Keratinocyte (primary cell): Measurements from ENCODE around the gene CERS1. TPM values are rescaled to one million over a fixed set of nuclear protein-coding genes. Genes with fewer than 3 reads are reported as not detected.

ENCODE experiments used
- DNase-seq: peaks from one replicate; pipeline ENCODE4 v3.0.0-alpha.2; 2011; ENCODE audit warnings: low read depth, missing footprints, low spot score
- FAIRE-seq: peaks from 2 replicates; lab custom pipeline; 2011; peaks lifted over from hg19 to GRCh38; lab: Jason Lieb, UNC
- H2AFZ ChIP-seq: 2 replicates; pipeline ENCODE4 v1.6.0; 2012; ENCODE audit warnings: low read length, control low read depth, inconsistent platforms; ENCODE audit not compliant: control insufficient read depth
- H3K27ac ChIP-seq: 2 replicates; pipeline ENCODE4 v1.5.1; 2011; ENCODE audit warnings: low read length; ENCODE audit not compliant: control insufficient read depth, insufficient read depth
- H3K27me3 ChIP-seq: 3 replicates; pipeline ENCODE4 v1.6.0; 2011; ENCODE audit warnings: low read length; ENCODE audit not compliant: control insufficient read depth, insufficient read depth; ENCODE audit errors: extremely low read depth
- H3K36me3 ChIP-seq, 2 experiments: 2 replicates in 1 of 2; 3 replicates in 1 of 2; pipeline ENCODE4 v1.5.1; 2011; ENCODE audit warnings: low read length in 2 of 2, mild to moderate bottlenecking in 1 of 2; ENCODE audit not compliant: control insufficient read depth in 2 of 2, insufficient read depth in 2 of 2; ENCODE audit errors: extremely low read depth in 1 of 2
- H3K4me1 ChIP-seq: 3 replicates; pipeline ENCODE4 v1.5.1; 2011; ENCODE audit warnings: low read length; ENCODE audit not compliant: control insufficient read depth, insufficient read depth; ENCODE audit errors: extremely low read depth
- H3K4me2 ChIP-seq: 3 replicates; pipeline ENCODE4 v1.6.0; 2011; ENCODE audit warnings: low read depth, low read length; ENCODE audit not compliant: control insufficient read depth, insufficient read depth; ENCODE audit errors: extremely low read depth
- H3K4me3 ChIP-seq, 3 experiments: fragments of 200-600 bp in 1 of 3; sonication (generic) in 1 of 3; 2 replicates in 2 of 3; 3 replicates in 1 of 3; pipeline ENCODE4 v1.5.1; 2011 to 2016; ENCODE audit warnings: low read length in 3 of 3, mild to moderate bottlenecking in 3 of 3, control low read depth in 2 of 3, inconsistent platforms in 1 of 3, low read depth in 1 of 3, mixed read lengths in 1 of 3, mixed run types in 1 of 3, moderate library complexity in 1 of 3; ENCODE audit not compliant: control insufficient read depth in 2 of 3, insufficient read depth in 2 of 3; ENCODE audit errors: extremely low read depth in 1 of 3
- H3K79me2 ChIP-seq: 2 replicates; pipeline ENCODE4 v1.6.0; 2012; ENCODE audit warnings: low read length; ENCODE audit not compliant: control insufficient read depth, insufficient read depth
- H3K9ac ChIP-seq: 3 replicates; pipeline ENCODE4 v1.6.0; 2011; ENCODE audit warnings: low read length; ENCODE audit not compliant: control insufficient read depth, insufficient read depth; ENCODE audit errors: extremely low read depth
- H3K9me1 ChIP-seq: 3 replicates; pipeline ENCODE4 v1.6.0; 2011; ENCODE audit warnings: low read length; ENCODE audit not compliant: control insufficient read depth, insufficient read depth; ENCODE audit errors: extremely low read depth
- H3K9me3 ChIP-seq: 2 replicates; pipeline ENCODE4 v1.5.1; 2012; ENCODE audit warnings: low read depth, low read length; ENCODE audit not compliant: control insufficient read depth
- H4K20me1 ChIP-seq: 3 replicates; pipeline ENCODE4 v1.6.0; 2011; ENCODE audit warnings: low read length; ENCODE audit not compliant: control insufficient read depth, insufficient read depth; ENCODE audit errors: extremely low read depth
- EZH2 ChIP-seq: IDR thresholded peaks from one replicate; pipeline ENCODE4 v1.6.1; 2012; ENCODE audit warnings: inconsistent platforms, mild to moderate bottlenecking, low read length, moderate library complexity
- dilution Hi-C: fragments of 300-500 bp; cut with MboI; formaldehyde crosslinking; loops from one replicate; pipeline ENCODE4 v1.7.0; 2020; ENCODE audit warnings: low sequenced_read_pairs; ENCODE audit not compliant: extremely low pct_ligation_motif_present
- polyA plus RNA-seq, 5 experiments: library from polyadenylated mRNA; depleted of rRNA in 3 of 5; stranded (reverse) in 3 of 5; stranded (forward) in 1 of 5; unstranded in 1 of 5; fragments of >200 nt; gene quantifications; 1 replicate in 1 of 5; 2 replicates in 3 of 5; 3 replicates in 1 of 5; pipeline versions ENCODE4 v1.2.1 to v1.2.3, GENCODE V29; 2011 to 2012; ENCODE audit warnings: missing spikeins in 2 of 5, low read depth in 1 of 5, low replicate concordance in 1 of 5
- TF ChIP-seq, protein P1 (sequence below), 3 experiments: IDR thresholded peaks in 1 of 3; conservative IDR thresholded peaks in 1 of 3; optimal IDR thresholded peaks in 1 of 3; 2 replicates in 2 of 3; 3 replicates in 1 of 3; pipeline versions ENCODE3 to v1.5.1; 2011; ENCODE audit warnings: low read length in 3 of 3, mild to moderate bottlenecking in 3 of 3, moderate library complexity in 2 of 3, control low read depth in 1 of 3, inconsistent platforms in 1 of 3; ENCODE audit not compliant: insufficient read depth in 2 of 3; ENCODE audit errors: extremely low read depth in 1 of 3

CERS1 gene
- polyA plus RNA-seq, 1 donor (not counting 4 experiments of a cell fraction or from before 2014, with no cell fraction given) = 0.09 TPM

DNA sequence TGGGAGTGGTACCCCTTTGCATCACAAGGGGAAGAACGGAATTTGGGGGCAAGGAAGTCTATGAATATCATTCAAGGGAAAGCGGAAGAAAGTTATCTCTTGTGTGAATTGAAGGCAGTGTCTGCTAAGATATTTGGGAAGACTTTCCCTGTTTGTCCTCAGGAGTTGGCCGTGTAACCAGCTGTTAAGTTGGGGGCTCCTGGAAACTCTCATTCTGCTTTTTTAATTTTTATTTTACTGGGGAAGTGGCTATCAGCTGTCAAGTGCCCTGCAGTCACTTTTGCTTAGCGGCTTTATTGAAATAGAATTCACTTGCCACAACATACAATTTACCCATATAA, 61.3 kb downstream of the CERS1 start:
- Histone ChIP-seq H3K79me2 (peaks cover 78% of the 10 kb centered on the region), H2AFZ (no peak overlapping the region), H3K9me3 (no peaks in the 10 kb centered on the region), H3K9ac (peak overlapping the region; percentile 94), H3K4me3 (peak overlapping the region in 2 of 3 experiments; percentile 81 to 98), H3K4me2 (peak overlapping the region; percentile 98), H3K36me3 (peaks cover 13 to 36% of the 10 kb centered on the region in 2 experiments), H3K4me1 (peaks cover 19% of the 10 kb centered on the region), H3K9me1 (peaks cover 2% of the 10 kb centered on the region), H3K27ac (peak overlapping the region; percentile 47), H4K20me1 (peaks cover 57% of the 10 kb centered on the region), H3K27me3 (no peaks in the 10 kb centered on the region)
- no peak for DNase-seq
- dilution Hi-C loops = no loop called here
- no peak for TF ChIP-seq EZH2
- TF ChIP-seq, protein P1, sequence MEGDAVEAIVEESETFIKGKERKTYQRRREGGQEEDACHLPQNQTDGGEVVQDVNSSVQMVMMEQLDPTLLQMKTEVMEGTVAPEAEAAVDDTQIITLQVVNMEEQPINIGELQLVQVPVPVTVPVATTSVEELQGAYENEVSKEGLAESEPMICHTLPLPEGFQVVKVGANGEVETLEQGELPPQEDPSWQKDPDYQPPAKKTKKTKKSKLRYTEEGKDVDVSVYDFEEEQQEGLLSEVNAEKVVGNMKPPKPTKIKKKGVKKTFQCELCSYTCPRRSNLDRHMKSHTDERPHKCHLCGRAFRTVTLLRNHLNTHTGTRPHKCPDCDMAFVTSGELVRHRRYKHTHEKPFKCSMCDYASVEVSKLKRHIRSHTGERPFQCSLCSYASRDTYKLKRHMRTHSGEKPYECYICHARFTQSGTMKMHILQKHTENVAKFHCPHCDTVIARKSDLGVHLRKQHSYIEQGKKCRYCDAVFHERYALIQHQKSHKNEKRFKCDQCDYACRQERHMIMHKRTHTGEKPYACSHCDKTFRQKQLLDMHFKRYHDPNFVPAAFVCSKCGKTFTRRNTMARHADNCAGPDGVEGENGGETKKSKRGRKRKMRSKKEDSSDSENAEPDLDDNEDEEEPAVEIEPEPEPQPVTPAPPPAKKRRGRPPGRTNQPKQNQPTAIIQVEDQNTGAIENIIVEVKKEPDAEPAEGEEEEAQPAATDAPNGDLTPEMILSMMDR (optimal IDR thresholded peaks at IDR 0.05 in 1 of 3, IDR thresholded peaks at IDR 0.05 in 1 of 3, conservative IDR thresholded peaks at IDR 0.05 in 1 of 3; ENCODE audit: extremely low read depth in 1 of 3, insufficient read depth in 2 of 3, low read length in 3 of 3) = no peak
- no peak for FAIRE-seq

DNA sequence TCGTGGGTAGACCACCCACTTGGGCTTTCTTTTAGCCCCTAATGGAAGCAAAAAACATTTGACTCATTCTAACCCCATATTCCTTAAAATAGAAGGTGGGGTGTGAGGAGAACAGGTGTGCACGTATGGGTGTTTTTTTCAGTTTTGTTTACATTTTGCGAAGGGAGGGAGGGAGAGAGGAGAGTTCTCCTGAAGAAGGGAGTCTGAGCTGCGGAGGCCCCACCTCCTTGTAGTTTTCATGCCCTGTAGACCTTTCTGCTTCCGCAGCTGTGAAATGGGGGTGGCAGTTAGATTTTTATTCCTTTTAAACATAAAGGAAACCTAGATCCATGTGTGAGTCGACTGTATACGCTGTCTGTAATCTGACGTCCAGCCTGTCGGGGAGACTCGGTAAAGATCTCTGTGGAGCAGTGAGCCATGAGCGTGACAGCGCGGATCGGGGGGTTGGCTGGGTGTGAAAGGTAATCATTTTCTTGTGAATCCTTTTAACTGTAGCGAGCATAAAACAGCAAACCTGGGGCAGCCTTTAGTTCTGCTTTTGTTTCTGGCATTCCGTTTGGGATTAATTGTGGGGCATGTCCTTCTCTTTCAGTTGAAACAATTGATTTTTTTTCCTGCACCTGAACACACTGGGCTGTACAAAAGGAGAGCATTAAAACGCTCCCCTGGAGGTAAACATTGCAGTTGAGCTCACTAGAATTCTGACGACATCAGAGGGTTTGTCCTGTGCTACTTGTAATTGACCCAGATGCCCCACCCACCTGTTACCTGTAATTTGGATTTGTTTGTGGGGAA, 61.9 kb downstream of the CERS1 start:
- no peaks in the 10 kb centered on the region for H3K9me3 ChIP-seq
- H3K79me2 ChIP-seq = peaks cover 72% of the 10 kb centered on the region
- DNase-seq (no peak), FAIRE-seq (no peak)
- peak overlapping the region; percentile 47 for H3K27ac ChIP-seq
- H3K9ac ChIP-seq = peak overlapping the region; percentile 94
- H3K4me1 ChIP-seq = peaks cover 19% of the 10 kb centered on the region
- peak overlapping the region; percentile 98 for H3K4me2 ChIP-seq
- dilution Hi-C loops = no loop called here
- H3K27me3 ChIP-seq = no peaks in the 10 kb centered on the region
- peak overlapping the region; percentile 81 to 98 (median 86) for H3K4me3 ChIP-seq
- H3K36me3 ChIP-seq = peaks cover 13 to 33% of the 10 kb centered on the region in 2 experiments
- TF ChIP-seq EZH2 = no peak
- TF ChIP-seq, protein P1 (optimal IDR thresholded peaks at IDR 0.05 in 1 of 3, IDR thresholded peaks at IDR 0.05 in 1 of 3, conservative IDR thresholded peaks at IDR 0.05 in 1 of 3; ENCODE audit: extremely low read depth in 1 of 3, insufficient read depth in 2 of 3, low read length in 3 of 3) = no peak
- H4K20me1 ChIP-seq = peaks cover 52% of the 10 kb centered on the region
- H2AFZ ChIP-seq = no peak overlapping the region
- peaks cover 2% of the 10 kb centered on the region for H3K9me1 ChIP-seq
